Endothelial cell of umbilical vein (primary cell): Measurements from ENCODE around the gene KNCN. TPM values are rescaled to one million over a fixed set of nuclear protein-coding genes. Genes with fewer than 3 reads are reported as not detected.

Experiments used
- BruUV-seq: library from RNA; stranded (reverse); fragments of 400-500 nt; replicated peaks from 2 replicates; lab custom pipeline; 2021; lab: Mats Ljungman, UMichigan
- CTCF ChIA-PET: fragments of 300-600, 350-600 bp; sonication (Branson Sonifier 250); formaldehyde crosslinking; loops from one replicate; lab custom pipeline; 2021; ENCODE audit warnings: antibody characterized with exemption, inconsistent platforms; lab: Charles Lee
- POLR2A ChIA-PET: fragments of 300-600, 350-600 bp; sonication (Branson Sonifier 250); formaldehyde crosslinking; loops from one replicate; lab custom pipeline; 2021; ENCODE audit warnings: antibody characterized with exemption, inconsistent platforms; lab: Charles Lee
- DNase-seq: peaks from one replicate; pipeline ENCODE4 v3.0.0-alpha.2; 2011; ENCODE audit warnings: low read depth, low spot score
- FAIRE-seq: peaks from 2 replicates; lab custom pipeline; 2011; peaks lifted over from hg19 to GRCh38; lab: Jason Lieb, UNC
- H2AFZ ChIP-seq: 2 replicates; pipeline ENCODE4 v1.6.0; 2012; ENCODE audit warnings: low read depth, low read length, control low read depth, inconsistent platforms
- H3K27ac ChIP-seq: 2 replicates; pipeline ENCODE4 v1.5.1; 2011; ENCODE audit warnings: low read depth, mild to moderate bottlenecking, control low read depth, low read length, moderate library complexity; ENCODE audit not compliant: insufficient read depth
- H3K27me3 ChIP-seq, 2 experiments: 2 replicates each; pipeline versions ENCODE4 v1.6.0 to v1.6.1; 2011; ENCODE audit warnings: low read length in 2 of 2, mixed read lengths in 1 of 2; ENCODE audit not compliant: control insufficient read depth in 2 of 2, insufficient read depth in 2 of 2
- H3K36me3 ChIP-seq, 2 experiments: 2 replicates in 1 of 2; 3 replicates in 1 of 2; pipeline ENCODE4 v1.5.1; 2011; ENCODE audit warnings: low read length in 2 of 2, mild to moderate bottlenecking in 1 of 2, moderate library complexity in 1 of 2; ENCODE audit not compliant: control insufficient read depth in 2 of 2, insufficient read depth in 2 of 2; ENCODE audit errors: extremely low read depth in 1 of 2
- H3K4me1 ChIP-seq: 3 replicates; pipeline ENCODE4 v1.5.1; 2011; ENCODE audit warnings: mild to moderate bottlenecking, low read length; ENCODE audit not compliant: control insufficient read depth, insufficient read depth; ENCODE audit errors: extremely low read depth
- H3K4me2 ChIP-seq: 2 replicates; pipeline ENCODE4 v1.6.1; 2011; ENCODE audit warnings: low read length, control low read depth, mixed read lengths; ENCODE audit not compliant: insufficient read depth
- H3K4me3 ChIP-seq, 3 experiments: fragments of 200-600 bp in 1 of 3; sonication (generic), shearing (Covaris generic) in 1 of 3; replicated peaks in 1 of 3; 2 replicates each; pipeline ENCODE4 v1.5.1; 2011 to 2016; ENCODE audit warnings: control low read depth in 3 of 3, low read length in 3 of 3, mild to moderate bottlenecking in 2 of 3, inconsistent platforms in 1 of 3, low read depth in 1 of 3, moderate library complexity in 1 of 3; ENCODE audit not compliant: insufficient read depth in 1 of 3
- H3K79me2 ChIP-seq: 2 replicates; pipeline ENCODE4 v1.6.0; 2012; ENCODE audit warnings: low read length, inconsistent platforms; ENCODE audit not compliant: control insufficient read depth, insufficient read depth
- H3K9ac ChIP-seq: replicated peaks from 2 replicates; pipeline ENCODE3; 2011; ENCODE audit warnings: low read length, control low read depth; ENCODE audit not compliant: insufficient read depth; ENCODE audit errors: extremely low read depth
- H3K9me1 ChIP-seq: replicated peaks from 3 replicates; pipeline ENCODE4 v1.6.0; 2011; ENCODE audit warnings: mild to moderate bottlenecking, low read length; ENCODE audit not compliant: control insufficient read depth, insufficient read depth; ENCODE audit errors: extremely low read depth
- H3K9me3 ChIP-seq: replicated peaks from 2 replicates; pipeline ENCODE4 v1.5.1; 2012; ENCODE audit warnings: low read length, inconsistent platforms; ENCODE audit not compliant: control insufficient read depth, insufficient read depth
- H4K20me1 ChIP-seq: replicated peaks from 2 replicates; pipeline ENCODE3; 2011; ENCODE audit warnings: mild to moderate bottlenecking, low read length; ENCODE audit not compliant: control insufficient read depth, insufficient read depth; ENCODE audit errors: extremely low read depth
- EZH2 ChIP-seq: IDR thresholded peaks from 2 replicates; pipeline ENCODE4 v1.6.1; 2012; ENCODE audit warnings: borderline replicate concordance, low read depth, mild to moderate bottlenecking, moderate library complexity, low read length, inconsistent platforms; ENCODE audit not compliant: severe bottlenecking
- FOS ChIP-seq: IDR thresholded peaks from 2 replicates; pipeline ENCODE4 v1.6.1; 2011; ENCODE audit warnings: mild to moderate bottlenecking, low read length, moderate library complexity, borderline replicate concordance; ENCODE audit not compliant: insufficient read depth
- GATA2 ChIP-seq: IDR thresholded peaks from 2 replicates; pipeline ENCODE4 v1.7.0; 2011; ENCODE audit warnings: low read depth, mild to moderate bottlenecking, moderate library complexity, mixed read lengths, low read length; ENCODE audit not compliant: insufficient read length, insufficient read depth
- MYC ChIP-seq: IDR thresholded peaks from one replicate; pipeline ENCODE4 v1.6.1; 2011; ENCODE audit warnings: mild to moderate bottlenecking, low read depth, low read length
- dilution Hi-C: fragments of 300-500 bp; cut with MboI; formaldehyde crosslinking; loops from one replicate; pipeline ENCODE4 v1.15.0; 2019; ENCODE audit warnings: low sequenced_read_pairs; ENCODE audit not compliant: extremely low pct_ligation_motif_present
- intact Hi-C: fragments of 100-400 bp; cut with micrococcal nuclease; formaldehyde crosslinking; loops from one replicate; pipeline ENCODE4 v1.10.0; 2022
- polyA plus RNA-seq, 4 experiments: library from polyadenylated mRNA; depleted of rRNA in 3 of 4; stranded (reverse) in 3 of 4; unstranded in 1 of 4; fragments of >200 nt; gene quantifications; 2 replicates each; pipeline versions ENCODE4 v1.2.1 to v1.2.3, GENCODE V29; 2011 to 2012; ENCODE audit warnings: missing spikeins in 1 of 4
- total RNA-seq: library from RNA; stranded (reverse); gene quantifications from 2 replicates; pipeline ENCODE4 v1.2.3, GENCODE V29; 2021
- TF ChIP-seq, protein P1 (sequence below): IDR thresholded peaks from 2 replicates; pipeline ENCODE4 v1.6.1; 2011; ENCODE audit not compliant: insufficient read depth, insufficient read length
- TF ChIP-seq, protein P2 (sequence below), 2 donors: IDR thresholded peaks; 1 replicate in 1 of 2; 2 replicates in 1 of 2; pipeline ENCODE4 v1.5.1; 2011; ENCODE audit warnings: low read length in 2 of 2, mild to moderate bottlenecking in 2 of 2, moderate library complexity in 2 of 2, control low read depth in 1 of 2, inconsistent platforms in 1 of 2, low read depth in 1 of 2; ENCODE audit not compliant: insufficient read depth in 1 of 2; ENCODE audit errors: extremely low read depth in 1 of 2

KNCN gene
- total and polyA plus RNA-seq, 2 donors (not counting 3 experiments of a cell fraction or from before 2014, with no cell fraction given), result not detected

DNA sequence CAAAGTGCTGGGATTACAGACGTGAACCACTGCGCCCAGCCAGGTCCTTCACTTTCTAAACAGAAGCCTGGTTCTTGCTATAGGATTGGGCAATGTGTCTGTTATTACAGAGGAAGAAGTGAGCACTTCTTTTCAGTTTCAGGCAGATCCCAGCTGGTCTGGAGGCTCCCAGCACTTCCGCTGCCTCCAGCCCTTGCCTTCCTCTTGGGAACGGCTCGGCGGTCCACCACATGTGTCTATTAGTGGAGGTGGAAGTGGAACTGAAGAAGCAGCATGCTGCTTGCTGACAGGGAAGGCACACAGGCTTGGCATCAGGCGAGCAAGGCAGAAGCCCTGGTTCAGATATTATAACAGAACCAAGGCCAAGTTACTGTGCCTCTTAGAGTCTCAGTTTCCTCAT, 35.6 kb upstream of the KNCN start:
- ChIA-PET CTCF (no interaction called here), POLR2A (no interaction called here)
- dilution Hi-C loops, result no loop called here

DNA sequence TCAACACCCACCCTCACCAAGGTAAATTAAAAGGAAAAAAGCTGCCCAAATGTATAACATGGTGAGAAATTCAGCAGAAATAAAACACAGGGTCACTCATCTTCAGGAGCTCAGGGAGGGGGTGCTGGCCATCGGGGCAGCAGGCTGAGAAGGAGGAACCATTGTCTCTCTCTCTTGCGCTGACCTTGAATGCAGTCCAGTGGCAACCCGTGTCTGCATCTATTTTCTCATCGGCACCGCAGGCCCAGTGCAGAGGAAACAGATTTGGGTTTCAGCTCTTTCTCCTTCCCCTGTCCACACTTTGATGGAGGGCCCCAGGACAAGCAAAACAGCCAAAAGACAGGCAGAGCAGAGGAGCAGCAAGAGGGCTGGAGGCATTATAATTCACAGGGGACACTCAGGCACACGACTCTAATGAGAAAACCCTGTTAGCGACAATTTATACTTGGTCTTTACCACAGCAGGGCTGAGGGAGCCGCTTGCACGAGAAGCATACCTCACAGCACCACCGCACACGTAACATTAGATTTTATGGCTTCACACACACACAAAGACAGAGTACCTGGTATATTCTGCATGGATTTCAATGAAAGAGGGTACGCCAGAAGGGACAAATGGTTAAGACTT, 34.0 kb upstream of the KNCN start:
- Histone ChIP-seq H3K4me3 (no peak overlapping the region), H4K20me1 (no peaks in the 10 kb centered on the region), H3K79me2 (no peaks in the 10 kb centered on the region), H3K9me3 (no peaks in the 10 kb centered on the region), H2AFZ (no peak overlapping the region), H3K4me1 (no peaks in the 10 kb centered on the region), H3K36me3 (peaks cover 9 to 11% of the 10 kb centered on the region in 2 experiments), H3K27me3 (no peaks in the 10 kb centered on the region), H3K9ac (no peak overlapping the region), H3K9me1 (no peaks in the 10 kb centered on the region), H3K4me2 (no peak overlapping the region), H3K27ac (no peak overlapping the region)
- FAIRE-seq (no peak), DNase-seq (no peak)
- dilution Hi-C loops (no loop called here), intact Hi-C loops (no loop called here)
- no TSS peak for BruUV-seq
- TF ChIP-seq EZH2 (no peak), FOS (no peak)
- TF ChIP-seq, protein P1, sequence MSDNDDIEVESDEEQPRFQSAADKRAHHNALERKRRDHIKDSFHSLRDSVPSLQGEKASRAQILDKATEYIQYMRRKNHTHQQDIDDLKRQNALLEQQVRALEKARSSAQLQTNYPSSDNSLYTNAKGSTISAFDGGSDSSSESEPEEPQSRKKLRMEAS, result no peak
- ChIA-PET POLR2A (no interaction called here), CTCF (interaction anchor here (1.0 to 2.7 kb wide), 2 partner anchors 10 to 19 kb away, joined by 3 to 9 read pairs; partner anchors contain the start of gene MKNK1)

More for the DNA sequence above, 35.6 kb upstream of the KNCN start:
- Histone ChIP-seq H3K27me3 (no peaks in the 10 kb centered on the region), H3K79me2 (no peaks in the 10 kb centered on the region), H4K20me1 (no peaks in the 10 kb centered on the region), H3K4me3 (no peak overlapping the region), H3K9me1 (no peaks in the 10 kb centered on the region), H3K9me3 (no peaks in the 10 kb centered on the region), H3K4me2 (no peak overlapping the region), H3K36me3 (peaks cover 10 to 15% of the 10 kb centered on the region in 2 experiments), H3K9ac (no peak overlapping the region), H2AFZ (no peak overlapping the region), H3K27ac (no peak overlapping the region), H3K4me1 (no peaks in the 10 kb centered on the region)
- no TSS peak for BruUV-seq
- intact Hi-C loops, result no loop called here
- FAIRE-seq, result no peak
- no peak for TF ChIP-seq EZH2
- TF ChIP-seq MYC, result no peak
- TF ChIP-seq, protein P2, sequence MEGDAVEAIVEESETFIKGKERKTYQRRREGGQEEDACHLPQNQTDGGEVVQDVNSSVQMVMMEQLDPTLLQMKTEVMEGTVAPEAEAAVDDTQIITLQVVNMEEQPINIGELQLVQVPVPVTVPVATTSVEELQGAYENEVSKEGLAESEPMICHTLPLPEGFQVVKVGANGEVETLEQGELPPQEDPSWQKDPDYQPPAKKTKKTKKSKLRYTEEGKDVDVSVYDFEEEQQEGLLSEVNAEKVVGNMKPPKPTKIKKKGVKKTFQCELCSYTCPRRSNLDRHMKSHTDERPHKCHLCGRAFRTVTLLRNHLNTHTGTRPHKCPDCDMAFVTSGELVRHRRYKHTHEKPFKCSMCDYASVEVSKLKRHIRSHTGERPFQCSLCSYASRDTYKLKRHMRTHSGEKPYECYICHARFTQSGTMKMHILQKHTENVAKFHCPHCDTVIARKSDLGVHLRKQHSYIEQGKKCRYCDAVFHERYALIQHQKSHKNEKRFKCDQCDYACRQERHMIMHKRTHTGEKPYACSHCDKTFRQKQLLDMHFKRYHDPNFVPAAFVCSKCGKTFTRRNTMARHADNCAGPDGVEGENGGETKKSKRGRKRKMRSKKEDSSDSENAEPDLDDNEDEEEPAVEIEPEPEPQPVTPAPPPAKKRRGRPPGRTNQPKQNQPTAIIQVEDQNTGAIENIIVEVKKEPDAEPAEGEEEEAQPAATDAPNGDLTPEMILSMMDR (IDR thresholded peaks at IDR 0.05; ENCODE audit: extremely low read depth in 1 of 2, insufficient read depth in 1 of 2, low read depth in 1 of 2, low read length in 2 of 2), result no peak
- TF ChIP-seq GATA2, result no peak
- no peak for DNase-seq
